SH-SY5Y (cell line): ENCODE data around the gene TRIM25.

ENCODE experiments used
- GATA2 ChIP-seq: IDR thresholded peaks from 2 replicates; pipeline ENCODE4 v1.6.1; 2011; ENCODE audit warnings: mild to moderate bottlenecking, low read depth, low read length
- GATA3 ChIP-seq: IDR thresholded peaks from 2 replicates; pipeline ENCODE4 v1.6.1; 2011; ENCODE audit warnings: low read depth, mild to moderate bottlenecking, low read length, moderate library complexity

TRIM25 gene

DNA sequence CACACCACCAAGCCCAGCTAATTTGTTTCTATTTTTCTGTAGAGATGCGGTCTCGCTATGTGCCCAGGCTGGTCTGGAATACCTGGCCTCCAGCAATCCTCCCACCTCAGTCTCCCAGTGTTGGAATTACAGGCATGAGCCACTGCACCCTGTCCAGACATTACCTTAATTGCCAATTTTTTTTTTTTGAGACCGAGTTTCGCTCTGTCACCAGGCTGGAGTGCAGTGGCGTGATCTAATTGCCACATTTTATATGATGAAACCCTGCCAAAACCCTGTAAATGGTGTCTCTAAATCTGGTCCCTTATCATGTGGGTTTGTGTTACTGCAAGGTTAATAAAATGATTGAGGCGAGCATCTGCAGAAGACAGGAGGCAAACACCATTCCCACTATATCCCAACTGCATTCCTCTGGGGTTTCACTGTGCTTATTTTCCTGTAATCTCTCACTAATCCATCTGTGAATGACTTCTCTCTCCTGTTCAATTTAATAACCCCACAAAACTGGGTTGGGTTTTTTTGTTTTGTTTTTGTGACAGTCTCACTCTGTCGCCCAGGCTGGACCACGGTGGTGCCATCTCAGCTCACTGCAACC lies 19.4 kb upstream of the TRIM25 start:
- TF ChIP-seq GATA3 (no peak), GATA2 (no peak)

DNA sequence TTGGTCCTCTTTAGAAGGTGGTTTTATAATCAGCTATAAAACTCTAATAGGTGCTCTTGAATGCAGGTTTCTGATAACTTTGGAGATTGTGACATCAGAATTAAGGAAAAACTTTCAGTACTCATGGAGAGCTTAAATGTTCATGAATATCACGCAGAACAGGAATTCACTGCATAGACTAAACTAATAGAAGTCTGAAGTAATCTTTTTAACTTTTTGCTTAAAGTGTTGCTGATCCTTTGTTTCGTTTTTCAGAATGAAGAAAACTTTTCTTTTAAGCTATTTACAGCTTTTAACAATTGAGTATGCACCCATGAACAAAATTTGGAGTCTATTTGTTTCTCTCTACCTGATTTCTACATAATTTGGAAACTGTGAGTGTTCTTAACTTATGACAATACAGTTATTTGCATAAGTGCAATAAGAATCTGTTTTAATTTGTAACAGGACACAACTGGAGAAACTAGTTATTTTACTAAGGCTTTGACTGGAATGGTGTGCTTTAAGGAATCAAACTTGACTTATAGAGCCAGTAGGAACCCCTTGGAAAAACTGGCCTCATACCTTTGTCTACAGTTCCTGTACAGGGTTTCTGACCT lies 17.0 kb upstream of the TRIM25 start:
- TF ChIP-seq GATA3 (no peak), GATA2 (no peak)

DNA sequence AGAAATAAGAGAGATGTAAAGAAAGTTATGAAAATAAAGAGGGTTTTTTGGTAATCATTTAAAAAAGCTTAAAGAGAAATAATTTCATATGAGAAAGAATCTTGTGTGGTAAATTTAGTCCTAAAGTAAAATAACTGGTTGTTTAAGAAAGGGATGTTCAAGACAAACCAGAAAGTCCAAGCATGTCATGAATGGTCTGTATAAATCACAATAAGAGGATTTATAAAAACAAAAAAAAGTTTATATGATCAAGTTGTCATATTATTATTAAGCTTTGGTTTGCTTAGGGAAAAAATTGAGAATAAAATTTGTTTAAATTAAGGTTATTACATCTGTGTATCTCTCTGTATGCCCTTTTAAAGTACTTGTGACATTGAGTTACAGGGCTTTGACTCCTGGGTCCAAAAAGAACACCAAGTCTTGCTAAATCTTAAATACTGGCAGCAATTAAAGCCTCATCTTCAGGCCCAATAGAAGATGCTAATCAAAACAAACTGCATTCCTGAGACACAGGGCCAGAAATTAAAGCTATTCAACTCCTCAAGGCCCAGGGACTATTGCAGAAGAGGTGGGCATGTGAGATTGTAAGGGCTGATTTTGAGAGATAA lies 15.6 kb upstream of the TRIM25 start:
- no peak for TF ChIP-seq GATA3
- no peak for TF ChIP-seq GATA2

DNA sequence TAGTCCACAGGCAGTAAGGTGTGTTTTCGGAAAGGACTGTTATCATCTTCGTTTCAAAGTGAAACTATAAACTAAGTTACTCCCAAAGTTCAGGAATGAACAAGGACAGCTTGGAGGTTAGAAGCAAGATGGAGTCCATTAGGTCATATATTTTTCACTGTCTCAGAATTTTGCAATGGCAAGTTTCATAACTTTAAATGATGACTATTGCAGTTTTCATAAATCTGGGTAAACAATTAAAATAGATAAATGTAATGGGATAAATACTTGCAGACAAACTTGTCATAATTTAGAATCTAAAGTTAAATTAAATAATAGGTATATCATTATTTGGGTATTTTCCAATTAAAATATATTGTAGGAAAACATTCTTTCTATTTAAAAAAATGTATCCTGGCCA lies 14.7 kb upstream of the TRIM25 start:
- TF ChIP-seq GATA2 = no peak
- TF ChIP-seq GATA3 = no peak

DNA sequence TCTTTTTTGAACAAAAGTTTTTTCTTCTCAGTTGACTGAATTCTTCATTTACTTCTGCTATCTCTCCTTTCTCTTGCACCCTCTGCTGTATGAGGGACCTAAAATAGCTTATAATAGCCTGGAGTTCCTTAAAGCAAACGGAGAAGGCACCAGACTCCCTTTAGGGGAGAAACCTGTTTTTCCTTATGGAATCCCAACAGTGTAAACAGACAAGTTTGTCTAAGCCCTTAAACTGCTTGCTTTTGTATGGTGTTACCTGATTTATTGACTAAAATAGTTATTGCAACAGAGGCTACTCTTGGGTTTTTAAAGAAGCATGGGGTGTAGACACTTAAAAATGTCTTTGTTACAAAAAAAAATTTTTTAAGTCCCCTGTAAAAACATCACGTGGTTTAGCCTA lies 12.9 kb upstream of the TRIM25 start:
- TF ChIP-seq GATA3 (no peak), GATA2 (no peak)

DNA sequence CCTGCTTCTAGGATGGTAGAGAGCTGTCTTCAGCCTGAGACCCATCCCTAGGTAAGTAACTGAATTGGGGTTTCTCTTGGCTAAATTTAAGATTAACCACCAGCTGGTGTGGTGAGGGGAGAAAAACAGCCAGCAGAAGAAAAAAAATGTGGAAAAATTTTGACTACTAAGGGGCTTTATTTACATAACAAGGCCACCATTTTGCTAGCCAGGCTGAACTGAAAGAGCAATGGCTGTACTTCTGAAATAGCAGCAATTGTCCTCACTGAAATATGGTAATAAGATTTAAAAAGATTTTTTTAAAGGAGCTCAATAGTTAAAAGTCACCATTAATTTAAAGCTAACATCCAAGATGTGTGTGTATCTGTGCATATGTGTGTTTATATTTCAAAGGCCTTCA lies 12.4 kb upstream of the TRIM25 start:
- TF ChIP-seq GATA2 (no peak), GATA3 (no peak)

DNA sequence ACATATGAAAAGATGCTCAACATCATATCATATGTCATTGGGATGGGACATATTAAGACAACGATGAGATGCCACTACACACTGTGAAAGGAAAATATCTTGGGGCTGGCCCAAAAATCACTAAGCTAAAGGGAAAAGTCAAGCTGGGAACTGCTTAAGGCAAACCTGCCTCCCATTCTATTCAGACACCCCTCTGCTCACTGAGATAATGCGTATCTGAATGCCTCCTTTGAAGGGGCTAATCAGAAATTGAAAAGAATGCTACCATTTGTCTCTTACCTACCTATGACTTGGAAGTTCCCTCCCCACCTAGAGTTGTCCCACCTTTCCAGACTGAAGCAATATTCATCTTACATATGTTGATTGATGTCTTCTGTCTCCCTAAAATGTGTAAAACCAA lies 11.2 kb upstream of the TRIM25 start:
- no peak for TF ChIP-seq GATA2
- no peak for TF ChIP-seq GATA3

DNA sequence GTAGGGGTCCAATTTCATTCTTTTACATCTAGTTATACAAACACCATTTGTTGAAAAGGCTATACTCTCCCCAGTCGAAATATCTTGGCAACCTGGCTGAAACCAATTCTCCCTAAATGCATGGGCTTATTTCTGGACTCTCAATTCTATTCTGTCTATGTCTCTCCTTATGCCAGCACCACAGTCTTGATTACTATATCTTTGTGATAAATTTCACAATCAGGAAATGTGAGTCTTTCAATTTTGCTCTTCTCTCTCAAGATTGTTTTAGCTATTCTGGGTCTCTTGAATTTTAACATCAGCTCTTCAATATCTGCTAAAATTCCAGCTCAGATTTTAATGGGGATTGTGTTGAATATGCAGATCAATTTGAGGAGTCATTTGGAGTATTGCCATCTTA lies 5.9 kb upstream of the TRIM25 start:
- TF ChIP-seq GATA3 = no peak
- TF ChIP-seq GATA2 = no peak

DNA sequence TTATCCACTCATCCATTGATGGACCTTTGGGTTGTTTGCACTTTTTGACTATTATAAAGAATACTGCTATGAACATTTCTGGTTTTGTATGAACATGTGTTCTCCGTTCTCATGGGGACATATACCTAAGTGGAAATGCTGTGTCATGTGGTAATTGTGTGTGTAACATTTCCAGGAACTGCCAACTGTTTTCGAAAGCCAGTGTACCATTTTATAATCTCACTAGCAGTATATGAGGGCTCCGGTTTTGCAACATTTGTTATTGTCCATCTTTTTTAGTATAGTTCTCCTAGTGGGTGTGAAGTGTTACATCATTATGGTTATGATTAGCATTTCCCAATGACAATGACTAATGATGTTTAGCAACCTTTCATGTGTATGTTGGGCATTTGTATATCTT lies 5.1 kb upstream of the TRIM25 start:
- TF ChIP-seq GATA2 (no peak), GATA3 (no peak)

DNA sequence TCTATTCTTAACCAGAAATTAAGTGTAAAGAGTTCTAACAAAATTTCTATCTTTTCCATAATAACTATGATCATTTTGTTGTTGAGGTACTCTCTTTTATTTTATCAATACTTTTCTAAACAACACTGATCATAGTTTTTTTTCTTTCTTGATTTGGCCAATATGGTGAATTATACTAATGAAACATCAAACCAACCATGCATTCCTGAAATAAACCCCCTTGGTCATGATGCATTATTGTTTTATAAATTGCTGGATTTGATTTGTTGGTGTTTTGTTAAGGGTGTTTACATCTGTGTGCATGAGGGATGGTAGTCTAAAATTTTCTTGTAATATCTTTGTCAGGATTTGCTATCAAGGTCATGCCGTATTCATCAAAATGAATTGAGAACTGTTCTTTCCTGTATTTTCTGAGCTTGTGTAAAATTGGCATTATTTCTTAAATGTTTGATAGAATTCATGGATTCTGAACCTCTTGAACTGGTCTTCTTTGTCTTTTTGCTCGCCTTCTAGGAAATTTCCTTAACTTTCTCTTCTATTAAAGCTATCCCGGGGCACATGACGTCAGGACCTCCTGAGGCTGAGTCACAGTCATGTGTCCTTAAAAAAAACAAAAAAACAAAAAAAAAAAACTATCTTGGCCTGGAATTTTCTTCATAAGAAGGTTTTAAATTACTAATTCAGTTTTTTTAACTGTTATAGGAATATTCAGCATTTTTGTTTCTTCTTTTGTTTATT lies 3.9 kb upstream of the TRIM25 start:
- TF ChIP-seq GATA2 (no peak), GATA3 (no peak)

DNA sequence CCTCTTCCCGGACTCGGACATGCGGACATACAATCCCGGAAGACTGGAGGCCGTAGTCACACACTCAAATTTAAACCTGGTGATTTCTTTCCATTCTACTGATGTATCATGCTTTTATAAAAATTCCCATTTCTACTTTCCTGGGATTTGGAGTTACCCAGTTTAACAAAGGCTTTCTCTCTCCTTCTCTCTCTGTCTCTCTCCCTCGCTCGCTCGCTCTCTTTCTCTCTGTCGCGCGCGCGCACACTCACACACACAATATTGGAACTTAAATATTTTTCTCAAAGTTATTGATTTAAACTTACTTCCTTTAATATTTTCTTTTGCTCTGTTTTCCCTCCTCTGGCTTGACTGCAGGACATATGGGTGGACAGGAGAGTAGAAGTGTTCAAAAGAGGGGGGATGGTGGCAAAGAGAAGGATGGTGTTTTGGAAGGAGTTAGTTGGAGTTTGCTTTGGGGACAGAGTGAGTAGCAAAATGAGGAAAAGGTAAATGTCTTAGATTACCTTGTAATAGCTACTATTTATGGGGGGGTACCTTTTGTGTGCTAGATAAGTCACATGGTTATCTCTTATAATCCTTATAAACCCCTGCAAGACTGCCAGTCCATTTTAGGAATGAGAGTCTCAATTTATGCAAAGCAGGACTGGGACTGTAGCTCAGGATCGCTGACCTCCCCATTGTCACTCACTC lies 878 bp upstream of the TRIM25 start:
- TF ChIP-seq GATA3 (no peak), GATA2 (no peak)

DNA sequence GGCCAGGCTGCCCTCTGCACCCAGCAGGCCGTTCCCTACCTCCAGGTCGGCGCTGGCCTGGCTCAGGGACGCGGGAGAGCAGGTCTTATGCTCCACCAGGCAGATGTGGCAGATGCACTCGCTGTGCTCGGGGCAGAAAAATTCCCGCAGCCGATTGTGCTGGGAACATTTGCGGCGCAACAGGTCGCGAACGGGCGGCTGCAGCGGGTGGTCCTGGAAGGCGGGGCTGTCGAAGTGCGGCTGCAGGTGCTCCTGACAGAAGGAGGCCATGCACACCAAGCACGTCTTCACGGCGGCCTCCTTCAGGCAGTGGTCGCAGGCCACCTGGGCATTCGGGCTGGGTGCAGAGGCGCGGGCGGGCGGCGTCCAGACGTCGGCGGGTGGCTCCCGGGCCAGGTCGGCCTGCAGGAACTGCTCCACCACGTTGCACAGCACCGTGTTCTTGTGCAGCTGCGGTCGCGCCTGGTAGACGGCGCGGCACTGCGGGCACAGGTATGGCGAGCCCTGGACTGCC lies 439 bp downstream of the TRIM25 start:
- TF ChIP-seq GATA3 (no peak), GATA2 (no peak)

DNA sequence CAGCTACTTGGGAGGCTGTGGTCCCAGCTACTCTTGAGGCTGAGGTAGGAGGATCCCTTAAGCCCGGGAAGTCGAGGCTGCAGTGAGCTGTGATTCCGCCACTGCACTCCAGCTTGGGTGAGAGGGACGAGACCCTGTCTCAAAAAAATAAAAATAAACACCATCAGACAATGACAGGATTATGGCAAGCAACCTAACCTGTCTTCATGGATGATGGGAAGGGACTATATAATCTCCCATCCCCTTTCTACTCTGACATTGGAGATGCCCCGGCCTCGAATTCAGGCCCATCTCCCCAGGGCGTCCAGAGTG lies 893 bp downstream of the TRIM25 start:
- no peak for TF ChIP-seq GATA3
- TF ChIP-seq GATA2 = no peak
